IMR-90 (cell line): ENCODE measurements around the gene IP6K1. TPM values are rescaled to one million over a fixed set of nuclear protein-coding genes. Genes with fewer than 3 reads are reported as not detected.
A peak's percentile ranks its signal among the peaks of the same experiment; 100 is the strongest.

Experiments
- ATAC-seq: fragments of 200-7000 bp; cut with Tn5 transposase; 2 replicates; pipeline ENCODE4 v1.9.1; 2020; ENCODE audit warnings: low read depth, mild to moderate bottlenecking, moderate library complexity
- BruUV-seq: library from RNA; stranded (reverse); fragments of 400-500 nt; replicated peaks from 2 replicates; lab custom pipeline; 2021; lab: Mats Ljungman, UMichigan
- CTCF ChIA-PET: fragments of 300-600 bp; formaldehyde crosslinking; extraction: SDS; loops from one replicate; lab custom pipeline; 2021; ENCODE audit warnings: antibody characterized with exemption; lab: Yijun Ruan, JAX
- POLR2A ChIA-PET: fragments of 300-600 bp; sonication (Branson Sonifier 250); formaldehyde crosslinking; loops from one replicate; lab custom pipeline; 2022; ENCODE audit warnings: antibody characterized with exemption; ENCODE audit not compliant: unreplicated experiment; lab: Charles Lee
- DNase-seq: peaks from one replicate; pipeline ENCODE4 v3.0.0; 2013
- H2AFZ ChIP-seq: replicated peaks from 2 replicates; pipeline ENCODE3; 2013; ENCODE audit warnings: low read length, mild to moderate bottlenecking; ENCODE audit not compliant: poor library complexity
- H2AK5ac ChIP-seq: 2 replicates; pipeline ENCODE4 v1.6.1; 2013; ENCODE audit warnings: low read depth, low read length, inconsistent platforms
- H2AK9ac ChIP-seq: replicated peaks from 2 replicates; pipeline ENCODE3; 2013; ENCODE audit warnings: mild to moderate bottlenecking, low read depth, low read length, moderate library complexity; ENCODE audit not compliant: poor library complexity
- H2BK120ac ChIP-seq: 2 replicates; pipeline ENCODE4 v1.6.1; 2013; ENCODE audit warnings: low read depth, low read length, inconsistent platforms
- H2BK15ac ChIP-seq: 3 replicates; pipeline ENCODE4 v1.6.1; 2013; ENCODE audit warnings: low read depth, low read length, inconsistent platforms
- H2BK20ac ChIP-seq: 2 replicates; pipeline ENCODE4 v1.6.1; 2013; ENCODE audit warnings: low read depth, mild to moderate bottlenecking, inconsistent platforms, low read length, moderate library complexity
- H2BK5ac ChIP-seq: 2 replicates; pipeline ENCODE4 v1.6.1; 2013; ENCODE audit warnings: mild to moderate bottlenecking, low read depth, low read length, inconsistent platforms; ENCODE audit not compliant: poor library complexity, severe bottlenecking
- H3K14ac ChIP-seq: replicated peaks from 2 replicates; pipeline ENCODE4 v1.6.1; 2013; ENCODE audit warnings: low read depth, low read length, inconsistent platforms
- H3K18ac ChIP-seq: 2 replicates; pipeline ENCODE4 v1.6.1; 2013; ENCODE audit warnings: low read depth, low read length, control low read depth
- H3K23ac ChIP-seq: 2 replicates; pipeline ENCODE4 v1.6.1; 2013; ENCODE audit warnings: low read depth, low read length, inconsistent platforms
- H3K27ac ChIP-seq: 2 replicates; pipeline ENCODE4 v1.5.1; 2013; ENCODE audit warnings: mild to moderate bottlenecking, control low read depth, low read length; ENCODE audit not compliant: insufficient read depth
- H3K27me3 ChIP-seq: 2 replicates; pipeline ENCODE4 v1.6.1; 2013; ENCODE audit warnings: low read length; ENCODE audit not compliant: control insufficient read depth, insufficient read depth
- H3K36me3 ChIP-seq: 2 replicates; pipeline ENCODE4 v1.6.1; 2013; ENCODE audit warnings: low read length, mixed read lengths; ENCODE audit not compliant: control insufficient read depth, insufficient read depth
- H3K4ac ChIP-seq: 2 replicates; pipeline ENCODE4 v1.6.1; 2013; ENCODE audit warnings: low read depth, low read length, inconsistent platforms
- H3K4me1 ChIP-seq: 2 replicates; pipeline ENCODE4 v1.6.1; 2013; ENCODE audit warnings: low read length, mixed read lengths; ENCODE audit not compliant: control insufficient read depth, insufficient read depth
- H3K4me2 ChIP-seq: 2 replicates; pipeline ENCODE4 v1.6.1; 2013; ENCODE audit warnings: low read depth, mild to moderate bottlenecking, control low read depth, low read length, moderate library complexity
- H3K4me3 ChIP-seq: 2 replicates; pipeline ENCODE4 v1.5.1; 2013; ENCODE audit warnings: low read depth, mild to moderate bottlenecking, control low read depth, low read length, moderate library complexity; ENCODE audit not compliant: insufficient read depth
- H3K56ac ChIP-seq: 2 replicates; pipeline ENCODE4 v1.6.1; 2013; ENCODE audit warnings: low read length, inconsistent platforms; ENCODE audit not compliant: insufficient read depth; ENCODE audit errors: extremely low read depth
- H3K79me1 ChIP-seq, 2 experiments: 2 replicates each; pipeline ENCODE4 v1.6.1; 2013; ENCODE audit warnings: low read length in 2 of 2, inconsistent platforms in 1 of 2, low read depth in 1 of 2
- H3K9ac ChIP-seq: 2 replicates; pipeline ENCODE4 v1.6.1; 2013; ENCODE audit warnings: low read depth, low read length, control low read depth
- H3K9me1 ChIP-seq: 2 replicates; pipeline ENCODE4 v1.6.1; 2013; ENCODE audit warnings: low read length, inconsistent platforms; ENCODE audit not compliant: insufficient read depth
- H3K9me3 ChIP-seq: 2 replicates; pipeline ENCODE4 v1.6.1; 2013; ENCODE audit warnings: low read length; ENCODE audit not compliant: control insufficient read depth, insufficient read depth
- H4K20me1 ChIP-seq: 2 replicates; pipeline ENCODE4 v1.6.1; 2013; ENCODE audit warnings: low read length, inconsistent platforms; ENCODE audit not compliant: insufficient read depth
- H4K5ac ChIP-seq: 2 replicates; pipeline ENCODE4 v1.6.1; 2013; ENCODE audit warnings: mild to moderate bottlenecking, low read depth, low read length, control low read depth
- H4K8ac ChIP-seq, 2 experiments: 2 replicates each; pipeline ENCODE4 v1.6.1; 2013; ENCODE audit warnings: low read depth in 2 of 2, low read length in 2 of 2, control low read depth in 1 of 2, inconsistent platforms in 1 of 2
- H4K91ac ChIP-seq: 2 replicates; pipeline ENCODE4 v1.6.1; 2013; ENCODE audit warnings: low read depth, low read length, inconsistent platforms; ENCODE audit not compliant: insufficient read depth
- ELK1 ChIP-seq: fragments of 150-350 bp; IDR thresholded peaks from 2 replicates; pipeline ENCODE4 v1.6.1; 2016; ENCODE audit warnings: low read depth, mild to moderate bottlenecking, low read length, moderate library complexity, borderline replicate concordance
- MAFK ChIP-seq: IDR thresholded peaks from 2 replicates; pipeline ENCODE4 v1.6.1; 2012; ENCODE audit warnings: low read depth, low read length, improper control_type of control experiment
- MXI1 ChIP-seq: IDR thresholded peaks from 2 replicates; pipeline ENCODE4 v1.6.1; 2012; ENCODE audit warnings: low read depth, mild to moderate bottlenecking, low read length, moderate library complexity, borderline replicate concordance
- NFE2L2 ChIP-seq: fragments of 150-350 bp; IDR thresholded peaks from 2 replicates; pipeline ENCODE4 v1.6.1; 2016; ENCODE audit warnings: low read depth, mild to moderate bottlenecking, low read length
- RAD21 ChIP-seq: IDR thresholded peaks from 2 replicates; pipeline ENCODE4 v1.6.1; 2012; ENCODE audit warnings: low read length, improper control_type of control experiment
- SMC3 ChIP-seq: fragments of 150-350 bp; IDR thresholded peaks from 2 replicates; pipeline ENCODE4 v1.6.1; 2016; ENCODE audit warnings: low read depth, mild to moderate bottlenecking, antibody characterized with exemption, low read length, moderate library complexity
- dilution Hi-C: fragments of 300-500 bp; cut with HindIII; formaldehyde crosslinking; loops from one replicate; pipeline ENCODE4 v1.14.3; 2018; ENCODE audit warnings: low sequenced_read_pairs; ENCODE audit not compliant: unreplicated experiment
- in situ Hi-C: fragments of 300-500 bp; cut with MboI; formaldehyde crosslinking; loops from 3 replicates; pipeline ENCODE4 v1.14.3; 2019; ENCODE audit warnings: low sequenced_read_pairs, inconsistent platforms, mixed read lengths
- intact Hi-C: fragments of 100-400 bp; cut with micrococcal nuclease; formaldehyde crosslinking; loops from 2 replicates; pipeline ENCODE4 v1.10.0; 2022
- polyA plus RNA-seq, 3 experiments: library from polyadenylated mRNA; depleted of rRNA; stranded (reverse); fragments of >200 nt; gene quantifications; 2 replicates each; pipeline ENCODE4 v1.2.3, GENCODE V29; 2012; ENCODE audit warnings: low replicate concordance in 1 of 3
- total RNA-seq: library from RNA; depleted of rRNA; stranded (reverse); fragments of >200 nt; gene quantifications from 2 replicates; pipeline ENCODE4 v1.2.3, GENCODE V29; 2012
- TF ChIP-seq, protein P1 (sequence below): conservative IDR thresholded peaks from 2 replicates; pipeline ENCODE4 v1.5.1; 2012; ENCODE audit warnings: mild to moderate bottlenecking, low read depth, low read length, improper control_type of control experiment

The IP6K1 gene
- total and polyA plus RNA-seq, 2 of the 4 experiments (the other 2 are of a cell fraction): 28.3 to 28.7 TPM

DNA sequence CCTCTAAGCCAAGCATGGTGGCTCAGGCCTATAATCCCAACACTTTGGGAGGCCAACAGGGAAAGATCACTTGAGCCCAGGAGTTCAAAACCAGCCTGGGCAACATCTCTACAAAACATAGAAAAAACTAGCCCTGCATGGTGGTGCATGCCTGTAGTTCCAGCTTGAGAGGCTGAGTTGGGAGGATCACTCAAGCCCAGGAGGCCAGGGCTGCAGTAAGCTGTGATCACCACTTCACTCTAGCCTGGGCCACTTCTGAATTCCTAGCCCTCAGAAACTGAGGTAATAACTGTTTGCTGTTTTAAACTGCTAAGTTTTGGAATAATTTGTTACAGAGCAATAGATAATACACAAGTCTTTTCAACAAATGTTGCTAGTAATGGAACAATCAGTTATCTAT is 16.4 kb downstream of the IP6K1 start:
- no peak overlapping the region for H2BK15ac ChIP-seq
- POLR2A ChIA-PET: no interaction called here
- ATAC-seq (no peak; the same call in 1 of the 2 replicates), DNase-seq (no peak)
- H3K27me3 ChIP-seq: no peaks in the 10 kb centered on the region
- intact Hi-C loops (no loop called here), in situ Hi-C loops (no loop called here), dilution Hi-C loops (no loop called here)
- peak overlapping the region; percentile 18; the same call in 1 of the 2 replicates for H3K4ac ChIP-seq
- peaks cover 4% of the 10 kb centered on the region; the same call in 1 of the 2 replicates for H3K36me3 ChIP-seq
- CTCF ChIA-PET: interaction anchor here (0.7 to 1.4 kb wide), 2 partner anchors 10 to 30 kb away, joined by 3 read pairs; partner anchors contain the start of gene CDHR4
- no peak overlapping the region for H2AK9ac ChIP-seq
- H4K91ac ChIP-seq: no peak overlapping the region
- peaks cover 3% of the 10 kb centered on the region; the same call in 1 of the 2 replicates for H3K9me1 ChIP-seq
- peak overlapping the region; percentile 23; the same call in 1 of the 2 replicates for H3K4me2 ChIP-seq
- no peaks in the 10 kb centered on the region for H3K9me3 ChIP-seq
- H3K18ac ChIP-seq: no peak overlapping the region
- H3K27ac ChIP-seq: peak overlapping the region; percentile 46; the same call in 1 of the 2 replicates
- H3K79me1 ChIP-seq: peaks cover 28 to 51% of the 10 kb centered on the region in 2 experiments
- H4K20me1 ChIP-seq: peaks cover 56% of the 10 kb centered on the region
- H3K14ac ChIP-seq: no peak overlapping the region
- no peak overlapping the region for H2BK20ac ChIP-seq
- peaks cover 7% of the 10 kb centered on the region for H3K4me1 ChIP-seq
- no peak overlapping the region for H2AK5ac ChIP-seq
- BruUV-seq: no TSS peak
- H2BK120ac ChIP-seq: no peak overlapping the region
- no peak overlapping the region for H3K9ac ChIP-seq
- no peak overlapping the region for H3K56ac ChIP-seq
- no peak overlapping the region for H3K23ac ChIP-seq
- no peak overlapping the region for H3K4me3 ChIP-seq
- no peak overlapping the region for H4K5ac ChIP-seq
- peak overlapping the region; percentile 41 for H2BK5ac ChIP-seq
- H2AFZ ChIP-seq: no peak overlapping the region
- TF ChIP-seq NFE2L2 (no peak), SMC3 (no peak), ELK1 (no peak), MAFK (no peak), RAD21 (no peak), MXI1 (no peak)
- TF ChIP-seq, protein P1, sequence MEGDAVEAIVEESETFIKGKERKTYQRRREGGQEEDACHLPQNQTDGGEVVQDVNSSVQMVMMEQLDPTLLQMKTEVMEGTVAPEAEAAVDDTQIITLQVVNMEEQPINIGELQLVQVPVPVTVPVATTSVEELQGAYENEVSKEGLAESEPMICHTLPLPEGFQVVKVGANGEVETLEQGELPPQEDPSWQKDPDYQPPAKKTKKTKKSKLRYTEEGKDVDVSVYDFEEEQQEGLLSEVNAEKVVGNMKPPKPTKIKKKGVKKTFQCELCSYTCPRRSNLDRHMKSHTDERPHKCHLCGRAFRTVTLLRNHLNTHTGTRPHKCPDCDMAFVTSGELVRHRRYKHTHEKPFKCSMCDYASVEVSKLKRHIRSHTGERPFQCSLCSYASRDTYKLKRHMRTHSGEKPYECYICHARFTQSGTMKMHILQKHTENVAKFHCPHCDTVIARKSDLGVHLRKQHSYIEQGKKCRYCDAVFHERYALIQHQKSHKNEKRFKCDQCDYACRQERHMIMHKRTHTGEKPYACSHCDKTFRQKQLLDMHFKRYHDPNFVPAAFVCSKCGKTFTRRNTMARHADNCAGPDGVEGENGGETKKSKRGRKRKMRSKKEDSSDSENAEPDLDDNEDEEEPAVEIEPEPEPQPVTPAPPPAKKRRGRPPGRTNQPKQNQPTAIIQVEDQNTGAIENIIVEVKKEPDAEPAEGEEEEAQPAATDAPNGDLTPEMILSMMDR: no peak
- no peak overlapping the region for H4K8ac ChIP-seq
